ENCODE measurements around the gene ESRRA. TPM values are rescaled to one million over a fixed set of nuclear protein-coding genes. Genes with fewer than 3 reads are reported as not detected.

ESRRA gene
- total and polyA plus RNA-seq, 12 donors: 115 to 225 (median 135) TPM

GRCh38 chr11:64263021-64263946, 42.0 kb upstream of the ESRRA start:
- Histone ChIP-seq H3K27me3 (no peaks in the 10 kb centered on the region), H3K36me3 (peaks cover 0 to 89% (median 27%) of the 10 kb centered on the region in 9 donors), H3K27ac (no peak overlapping the region), H3K4me1 (peaks cover 11 to 21% (median 15%) of the 10 kb centered on the region in 9 donors), H3K4me3 (no peak overlapping the region), H3K9me3 (no peaks in the 10 kb centered on the region)
- WGBS, 2 donors: 84 to 87% methylated on average over 29 of the region's 29 CpGs
- TF ChIP-seq, protein P1, sequence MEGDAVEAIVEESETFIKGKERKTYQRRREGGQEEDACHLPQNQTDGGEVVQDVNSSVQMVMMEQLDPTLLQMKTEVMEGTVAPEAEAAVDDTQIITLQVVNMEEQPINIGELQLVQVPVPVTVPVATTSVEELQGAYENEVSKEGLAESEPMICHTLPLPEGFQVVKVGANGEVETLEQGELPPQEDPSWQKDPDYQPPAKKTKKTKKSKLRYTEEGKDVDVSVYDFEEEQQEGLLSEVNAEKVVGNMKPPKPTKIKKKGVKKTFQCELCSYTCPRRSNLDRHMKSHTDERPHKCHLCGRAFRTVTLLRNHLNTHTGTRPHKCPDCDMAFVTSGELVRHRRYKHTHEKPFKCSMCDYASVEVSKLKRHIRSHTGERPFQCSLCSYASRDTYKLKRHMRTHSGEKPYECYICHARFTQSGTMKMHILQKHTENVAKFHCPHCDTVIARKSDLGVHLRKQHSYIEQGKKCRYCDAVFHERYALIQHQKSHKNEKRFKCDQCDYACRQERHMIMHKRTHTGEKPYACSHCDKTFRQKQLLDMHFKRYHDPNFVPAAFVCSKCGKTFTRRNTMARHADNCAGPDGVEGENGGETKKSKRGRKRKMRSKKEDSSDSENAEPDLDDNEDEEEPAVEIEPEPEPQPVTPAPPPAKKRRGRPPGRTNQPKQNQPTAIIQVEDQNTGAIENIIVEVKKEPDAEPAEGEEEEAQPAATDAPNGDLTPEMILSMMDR (IDR thresholded peaks at IDR 0.05): no peak
- no peak for DNase-seq
- ATAC-seq: no peak
- intact Hi-C loops (cut with DNase I): no loop called here

DNA sequence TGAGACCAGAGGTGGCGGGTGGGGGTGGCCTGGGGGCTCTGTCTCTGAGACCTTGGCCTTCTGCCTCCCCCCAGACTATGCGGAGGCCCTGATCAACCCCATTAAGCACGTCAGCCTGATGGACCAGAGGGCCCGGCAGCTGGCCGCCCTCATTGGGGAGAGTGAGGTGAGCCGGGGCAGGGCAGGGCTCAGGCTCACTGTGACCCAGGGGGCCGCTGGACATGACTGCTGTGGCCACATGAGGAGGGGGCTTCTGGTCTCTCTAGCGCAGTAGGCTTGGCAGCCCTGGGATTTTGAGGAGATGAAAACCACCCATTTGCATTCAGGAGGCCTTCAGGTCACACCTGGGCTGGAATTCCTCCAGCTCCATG, 41.4 kb upstream of the ESRRA start:
- DNase-seq (no peak), ATAC-seq (no peak)
- H3K27me3 ChIP-seq: no peaks in the 10 kb centered on the region
- peaks cover 0 to 83% (median 23%) of the 10 kb centered on the region in 9 donors for H3K36me3 ChIP-seq
- TF ChIP-seq, protein P1 (IDR thresholded peaks at IDR 0.05): no peak
- no peak overlapping the region for H3K4me3 ChIP-seq
- WGBS, 2 donors: 90 to 95% methylated on average over 8 of the region's 8 CpGs
- intact Hi-C loops (cut with DNase I): no loop called here
- peaks cover 18 to 28% (median 22%) of the 10 kb centered on the region in 9 donors for H3K4me1 ChIP-seq
- no peaks in the 10 kb centered on the region for H3K9me3 ChIP-seq
- H3K27ac ChIP-seq: no peak overlapping the region

DNA sequence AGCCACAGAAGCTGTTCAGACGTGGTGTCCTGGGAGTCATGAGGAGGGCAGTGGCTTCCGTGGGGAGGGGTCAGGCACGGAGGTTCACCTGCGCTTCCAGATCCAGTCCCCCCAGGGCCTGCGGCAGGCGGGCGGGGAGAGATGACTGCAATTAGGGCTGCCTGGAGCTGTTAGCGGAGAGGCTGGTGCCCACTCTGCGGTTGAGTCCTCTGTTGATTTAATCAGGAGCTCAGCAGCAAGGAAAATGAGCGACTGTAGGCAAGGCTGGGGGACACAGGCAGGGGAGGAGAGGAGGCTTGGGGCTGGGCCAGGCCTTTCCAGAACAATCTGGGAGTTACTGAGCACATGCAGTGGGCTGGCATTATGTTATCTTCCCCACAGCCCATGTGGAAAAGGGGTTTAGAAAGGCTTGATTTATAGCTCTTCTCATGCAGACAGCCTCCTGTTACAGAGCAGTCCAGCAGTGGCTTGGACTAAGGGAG, 40.9 kb upstream of the ESRRA start:
- Histone ChIP-seq H3K27me3 (no peaks in the 10 kb centered on the region), H3K4me1 (peaks cover 18 to 32% (median 24%) of the 10 kb centered on the region in 9 donors), H3K4me3 (no peak overlapping the region), H3K36me3 (peaks cover 0 to 78% (median 23%) of the 10 kb centered on the region in 9 donors), H3K27ac (no peak overlapping the region), H3K9me3 (no peaks in the 10 kb centered on the region)
- intact Hi-C loops (cut with DNase I): no loop called here
- ATAC-seq: no peak
- 90 to 92% methylated on average over 10 of the region's 10 CpGs for WGBS, 2 donors
- no peak for DNase-seq
- TF ChIP-seq, protein P1 (IDR thresholded peaks at IDR 0.05): no peak

GRCh38 chr11:64265176-64266160, 39.9 kb upstream of the ESRRA start:
- H3K27me3 ChIP-seq: no peaks in the 10 kb centered on the region
- H3K4me3 ChIP-seq: no peak overlapping the region
- peaks cover 0 to 68% (median 23%) of the 10 kb centered on the region in 9 donors for H3K36me3 ChIP-seq
- TF ChIP-seq, protein P1 (IDR thresholded peaks at IDR 0.05): no peak
- 94 to 96% methylated on average over 35 of the region's 35 CpGs for WGBS, 2 donors
- no peaks in the 10 kb centered on the region for H3K9me3 ChIP-seq
- intact Hi-C loops (cut with DNase I): loop anchor here in 3 of 10 donors (2.0 kb wide), 2 partner anchors 13 to 15 kb away; partner anchors contain the start of gene PLCB3 (in 1 of the 3)
- ATAC-seq (no peak), DNase-seq (peak in 1 of 2 donors; percentile 15)
- H3K4me1 ChIP-seq: peaks cover 18 to 33% (median 24%) of the 10 kb centered on the region in 9 donors
- H3K27ac ChIP-seq: no peak overlapping the region

Data from heart right ventricle (tissue), 16 donors.